GM19043 (cell line): ENCODE results near the gene SCN4A.

Source experiments
- ATAC-seq: cut with Tn5 transposase; IDR thresholded peaks from one replicate; pipeline ENCODE4 v1.9.1; 2021; ENCODE audit warnings: low read depth; ENCODE audit not compliant: unreplicated experiment

SCN4A gene

DNA sequence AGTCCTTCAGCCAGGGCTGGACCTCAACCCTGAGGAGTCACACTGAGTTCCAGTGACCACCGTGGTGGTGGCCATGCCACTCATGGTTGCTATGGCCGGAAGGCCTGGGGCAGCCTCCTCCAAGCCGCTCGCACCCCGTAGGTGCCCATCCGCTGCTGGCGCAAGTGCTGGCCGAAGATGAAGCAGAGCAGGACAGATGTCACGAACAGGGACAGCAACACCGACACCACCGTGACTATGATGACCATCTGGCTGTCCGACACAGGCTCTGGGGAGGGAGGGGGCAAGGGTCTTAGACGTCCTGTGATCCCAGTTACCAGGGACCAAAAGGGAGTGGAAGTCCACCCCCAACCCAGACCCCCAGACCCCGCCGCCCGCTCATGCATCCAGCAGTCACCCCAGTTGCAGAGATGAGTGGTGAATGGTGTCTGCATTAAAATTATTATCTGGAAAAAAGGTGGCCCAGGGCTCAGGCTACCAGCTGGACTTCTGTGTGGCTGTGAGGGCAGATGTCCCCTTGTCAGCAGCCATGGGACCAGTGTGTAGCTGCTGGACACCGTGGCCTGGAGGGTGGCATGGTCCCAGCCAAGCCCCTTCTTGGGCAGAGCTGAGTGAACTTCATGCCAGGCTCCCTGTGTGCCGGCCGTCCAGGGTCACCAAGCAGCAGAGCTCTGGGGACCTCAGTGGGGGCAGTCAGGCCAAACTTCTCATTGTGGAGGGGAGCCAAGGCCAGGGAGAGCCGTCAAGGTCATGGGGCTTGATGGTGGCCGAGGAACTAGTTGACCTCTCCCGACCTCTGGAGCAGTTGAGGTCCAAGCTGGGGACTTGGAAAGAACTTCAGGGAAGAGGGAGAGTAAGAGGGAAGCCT is 30.2 kb upstream of the SCN4A start:
- ATAC-seq, result no peak

DNA sequence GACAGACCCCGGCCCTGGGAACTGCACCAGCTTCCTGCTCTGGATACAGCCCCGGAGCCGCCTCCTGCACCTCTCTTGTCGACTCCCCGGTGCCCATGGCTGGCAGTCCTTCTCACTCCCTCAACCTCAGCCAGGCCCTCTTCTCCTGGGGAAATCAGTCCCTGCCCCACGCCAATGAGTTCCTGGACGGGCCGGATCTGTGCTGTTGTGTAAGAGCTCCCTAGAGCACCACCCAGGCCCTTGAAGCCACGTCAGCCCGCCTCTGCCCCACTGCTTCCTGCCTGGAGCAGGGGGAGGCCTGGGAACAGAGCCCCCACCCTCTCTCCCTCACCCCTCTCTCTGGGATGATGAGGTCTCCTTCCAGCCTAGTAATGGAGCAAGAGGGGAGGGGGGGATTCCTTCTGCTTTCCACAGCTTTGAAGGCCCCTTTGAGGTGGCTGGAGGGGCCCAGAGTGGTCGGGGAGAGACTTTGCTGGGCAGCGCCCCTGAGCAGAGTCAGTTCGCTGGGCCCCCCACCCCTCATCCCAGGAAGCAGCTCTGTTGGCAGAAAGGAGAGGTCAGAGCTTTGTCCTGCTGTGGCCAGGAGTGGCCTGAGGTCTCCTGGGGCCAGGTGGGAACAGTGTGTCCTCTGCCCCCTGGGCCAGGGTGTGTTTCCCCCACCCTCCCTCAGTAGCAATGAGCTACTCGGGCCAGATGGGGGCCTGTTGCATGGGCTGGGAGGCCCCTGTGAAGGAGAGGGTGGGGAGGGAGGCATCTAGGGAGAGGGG is 29.2 kb upstream of the SCN4A start:
- ATAC-seq, result no peak

DNA sequence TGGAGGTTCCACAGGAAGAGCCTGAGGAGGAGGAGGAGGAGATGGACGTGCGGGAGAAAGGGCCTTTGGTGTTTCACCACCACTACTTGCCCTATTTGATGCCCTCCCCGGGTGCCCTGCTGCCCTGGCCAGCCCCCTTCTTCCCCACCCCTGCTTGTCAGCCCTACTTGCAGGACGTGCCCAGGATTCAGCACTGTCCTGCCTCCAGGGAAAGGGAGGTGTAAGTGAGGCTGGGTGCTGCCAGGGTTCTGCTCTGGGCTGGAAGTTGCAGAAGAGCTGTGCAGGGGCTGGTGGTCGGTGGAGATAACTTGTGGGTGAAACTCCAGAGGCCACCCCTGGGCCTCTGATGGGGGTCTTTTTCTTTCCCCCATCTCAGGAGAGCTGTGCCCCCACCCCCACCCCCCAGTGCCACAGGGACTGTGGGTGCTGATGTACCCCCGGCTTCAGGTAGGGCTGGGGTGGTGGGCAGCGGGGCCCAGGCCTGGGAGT is 28.4 kb upstream of the SCN4A start:
- no peak for ATAC-seq

DNA sequence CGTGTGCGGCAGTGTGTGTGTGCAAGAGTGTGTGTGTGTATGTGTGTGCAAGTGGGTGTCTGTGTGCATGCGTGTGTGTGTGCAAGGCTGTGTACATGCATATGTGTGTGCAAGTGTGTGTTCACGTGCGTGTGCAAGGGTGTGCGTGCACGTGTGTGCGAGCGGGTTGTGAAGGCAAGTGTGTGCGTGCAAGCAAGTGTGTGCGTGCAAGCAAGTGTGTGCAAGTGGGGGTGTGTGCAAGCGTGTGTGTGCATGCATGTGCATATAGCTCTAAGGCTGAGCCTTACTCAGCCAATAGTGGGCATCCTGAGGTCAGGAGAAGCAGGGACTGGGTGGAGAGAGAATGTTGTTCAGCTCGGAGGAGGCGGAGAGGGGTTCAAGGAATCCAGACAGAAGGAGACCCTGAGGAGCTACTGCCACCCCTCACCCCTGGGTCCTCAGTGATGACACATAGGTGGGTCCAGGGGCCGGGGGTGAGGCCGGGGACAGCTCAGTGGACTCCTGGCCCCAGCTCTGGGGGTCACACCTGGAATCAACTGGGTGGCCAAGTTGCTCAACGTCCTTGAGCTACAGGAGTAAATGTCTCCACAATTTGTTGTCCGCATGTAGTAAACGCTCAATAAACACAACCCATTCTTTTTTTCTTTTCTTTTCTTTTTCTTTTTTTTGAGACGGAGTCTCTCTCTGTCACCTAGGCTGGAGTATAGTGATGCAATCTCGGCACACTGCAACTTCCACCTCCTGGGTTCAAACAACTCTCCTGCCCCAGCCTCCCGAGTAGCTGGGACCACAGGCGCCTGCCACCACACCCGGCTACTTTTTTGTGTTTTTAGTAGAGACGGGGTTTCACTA is 27.2 kb upstream of the SCN4A start:
- ATAC-seq, result no peak

DNA sequence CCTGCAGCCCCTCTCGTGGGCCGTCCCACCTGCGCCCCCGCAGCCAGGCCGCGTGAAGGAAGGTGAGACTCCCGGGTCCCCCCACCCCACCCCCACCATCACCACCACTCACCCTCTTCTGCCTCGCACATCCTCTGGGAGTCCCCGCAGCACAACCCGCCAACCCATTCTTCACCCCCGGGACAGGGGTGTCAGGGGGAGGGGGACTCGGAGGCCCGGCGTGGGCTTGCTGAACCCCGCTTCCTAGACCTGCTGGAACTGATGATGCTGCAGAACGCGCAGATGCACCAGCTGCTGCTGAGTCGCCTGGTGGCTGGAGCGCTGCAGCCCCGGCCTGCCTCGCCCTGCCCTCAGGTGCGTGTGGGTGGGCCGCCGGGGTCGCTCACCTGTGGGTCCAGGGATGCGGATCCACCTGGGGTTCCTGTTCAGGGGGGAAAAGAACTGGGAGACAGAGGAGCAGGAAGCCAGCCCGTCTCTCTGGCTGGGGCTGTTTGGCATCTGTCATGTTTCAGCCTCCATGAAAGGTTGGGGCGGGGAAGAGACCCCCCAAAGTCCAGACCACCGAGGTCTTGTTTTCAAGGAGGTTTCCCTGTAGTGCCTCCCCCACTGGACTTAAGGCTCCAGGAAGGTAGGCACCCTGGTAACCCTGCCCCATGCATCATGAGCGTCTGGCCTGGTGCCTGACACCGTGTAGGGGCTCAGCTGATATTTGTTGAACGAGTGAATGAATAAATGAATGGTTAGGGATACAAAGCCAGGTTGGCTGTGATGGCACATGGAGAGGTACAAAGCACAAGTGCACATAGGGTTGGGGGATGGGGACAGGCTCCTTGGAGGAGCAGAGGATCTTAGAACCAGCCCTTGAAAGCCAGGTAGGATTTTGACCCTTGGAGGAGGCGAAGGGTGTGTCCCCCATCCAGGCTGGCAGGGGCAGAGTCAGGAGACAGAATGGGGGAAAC is 26.3 kb upstream of the SCN4A start:
- ATAC-seq, result no peak

DNA sequence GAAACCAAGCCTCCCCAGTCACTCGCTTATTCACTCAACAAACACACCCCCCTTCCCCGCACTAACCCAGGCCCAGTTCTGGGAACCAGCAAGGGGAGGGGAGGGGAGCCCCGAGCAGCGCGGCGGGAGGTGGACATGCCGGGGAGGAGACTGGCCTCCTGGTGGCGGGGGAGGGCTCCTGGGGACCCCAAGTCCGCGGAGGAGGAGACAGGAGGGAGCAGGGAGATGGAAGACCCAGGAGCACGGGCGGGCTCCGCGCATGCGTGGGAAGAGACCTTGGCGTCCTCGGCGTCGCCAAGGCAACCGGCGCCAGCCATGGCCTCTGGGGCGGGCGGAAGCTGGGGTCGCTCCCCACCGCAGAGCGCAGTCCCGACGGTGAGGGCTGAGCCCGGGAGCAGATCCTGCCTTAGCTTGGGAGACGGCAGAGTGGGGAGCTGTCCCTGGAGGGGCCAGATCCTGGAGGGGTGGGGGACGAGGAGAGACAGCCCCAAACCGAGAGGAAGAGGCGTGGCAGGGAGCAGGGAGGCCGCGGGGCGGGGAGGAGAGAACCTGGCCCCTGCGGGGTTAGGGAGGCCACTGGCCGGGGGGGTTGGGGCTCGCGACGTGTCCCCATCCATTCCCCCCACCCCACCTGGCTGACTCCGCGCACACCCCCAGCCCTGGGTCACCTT is 25.5 kb upstream of the SCN4A start, which contains the start of gene PRR29:
PRR29 (plus strand) TSS at position 302 of the 671 bp plus-strand sequence; CDS start at position 316, 14 bp downstream.
- ATAC-seq, result no peak

DNA sequence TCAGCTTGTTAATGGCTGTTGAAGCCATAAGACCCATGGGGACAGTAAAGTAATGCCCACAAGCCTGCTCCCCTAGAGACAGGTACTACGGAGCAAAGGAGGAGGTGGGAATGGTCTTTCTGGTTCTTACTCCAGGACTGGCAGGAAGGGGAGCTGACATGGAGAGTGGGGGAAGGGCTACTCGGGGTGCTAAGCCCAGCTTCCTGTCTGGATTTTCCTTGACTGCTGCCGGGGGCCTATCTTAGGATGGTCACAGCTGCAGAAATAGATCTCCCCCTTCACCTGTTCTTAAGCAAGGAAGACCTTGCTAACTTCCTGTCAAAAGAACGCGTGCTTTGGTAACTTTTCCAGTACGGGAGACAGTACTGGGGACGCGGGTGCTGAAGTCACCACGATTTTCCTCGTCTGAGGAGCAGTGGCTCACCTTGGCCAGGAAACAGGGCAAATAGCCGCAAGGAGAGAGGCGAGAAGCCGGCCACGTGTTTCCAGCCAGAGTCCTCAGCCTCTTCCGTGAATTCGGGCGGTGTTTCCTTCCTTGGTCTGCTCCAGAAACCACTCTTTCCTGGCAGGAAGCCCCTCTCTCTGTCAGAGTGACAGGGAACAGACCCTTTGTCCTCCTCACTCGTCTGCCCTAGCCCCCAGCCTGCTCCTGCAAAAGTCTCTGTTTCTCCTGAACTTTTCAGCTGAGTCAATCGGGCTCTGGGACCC is 24.8 kb upstream of the SCN4A start:
- no peak for ATAC-seq

DNA sequence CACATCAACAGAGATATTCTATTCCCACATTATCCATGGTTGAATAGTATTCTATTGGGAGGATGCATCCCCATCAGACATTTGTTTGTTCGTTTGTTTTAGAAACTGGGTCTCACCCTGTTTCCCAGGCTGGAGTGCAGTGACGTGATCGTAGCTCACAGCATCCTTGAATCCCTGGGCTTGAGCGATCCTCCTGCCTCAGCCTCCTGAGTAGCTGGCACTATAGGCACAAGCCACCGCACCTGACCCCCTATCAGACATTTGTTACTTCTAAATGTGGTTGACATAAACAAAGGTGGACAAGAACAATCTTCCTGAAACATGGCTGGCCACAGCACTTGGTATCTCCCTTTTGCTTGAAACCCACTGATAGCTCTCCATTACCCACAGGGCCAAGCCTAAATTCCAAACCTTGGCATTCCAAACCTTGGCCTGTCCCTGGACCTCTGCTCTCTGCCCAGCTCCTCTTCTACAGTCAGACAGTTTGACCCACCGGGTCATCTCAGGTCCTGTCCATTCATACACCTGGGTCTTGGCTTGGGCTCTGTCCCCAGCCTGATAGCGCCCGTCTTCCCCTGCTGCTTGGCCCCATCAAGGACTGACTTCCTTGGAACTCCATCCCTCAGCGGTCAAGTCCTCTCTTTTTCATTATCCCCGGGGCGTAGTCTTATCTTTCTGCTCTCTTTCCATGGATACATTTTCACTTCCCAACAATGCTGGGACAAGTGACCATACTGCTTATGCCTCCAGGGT is 23.9 kb upstream of the SCN4A start:
- no peak for ATAC-seq

DNA sequence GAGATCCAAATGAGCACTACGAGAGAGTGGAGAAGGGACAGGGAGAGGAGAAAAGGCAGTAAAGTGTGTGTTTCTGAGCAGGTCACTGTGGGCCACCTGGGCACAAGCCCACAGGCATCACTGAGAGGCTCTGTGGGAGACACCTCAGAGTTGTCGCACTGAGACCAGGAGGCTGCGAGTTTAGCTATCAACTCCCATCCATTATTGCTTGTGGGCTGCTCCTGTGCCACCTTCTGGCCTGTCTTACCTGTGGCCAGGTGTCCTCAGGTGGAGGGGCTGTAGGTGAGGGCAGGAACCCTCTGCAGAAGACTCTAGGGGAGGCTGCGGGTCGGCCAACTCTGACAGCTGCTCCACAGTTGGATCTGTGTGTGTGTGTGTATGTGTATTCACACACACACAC is 22.9 kb upstream of the SCN4A start:
- ATAC-seq, result no peak

DNA sequence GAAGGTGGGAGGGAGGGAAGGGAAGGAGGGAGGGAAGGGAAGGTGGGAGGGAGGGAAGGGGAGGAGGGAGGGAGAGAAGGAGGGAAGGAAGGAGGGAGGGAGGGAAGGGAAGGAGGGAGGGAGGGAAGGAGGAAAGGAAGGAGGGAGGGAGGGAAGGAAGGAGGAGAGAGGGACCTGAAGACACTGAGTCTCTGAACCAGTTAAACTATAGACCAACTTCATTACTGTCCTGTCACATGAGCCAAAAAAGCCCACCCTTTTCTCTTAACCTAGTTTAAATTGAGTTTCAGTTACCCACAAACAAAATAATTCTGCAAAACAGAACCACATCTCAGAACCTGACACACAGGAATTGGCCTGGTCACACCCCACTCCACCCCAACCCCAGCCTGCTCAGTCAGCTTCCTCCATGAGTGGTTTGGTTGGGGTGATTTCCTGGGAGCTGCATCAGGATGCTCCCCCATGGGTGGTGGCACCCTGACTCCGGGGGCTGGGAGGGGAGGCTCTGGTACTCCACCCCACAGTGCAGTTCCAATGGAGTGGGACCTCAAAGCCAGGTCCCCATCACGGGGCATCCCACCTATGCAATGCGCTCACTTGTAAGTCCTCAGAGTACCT is 20.8 kb upstream of the SCN4A start:
- ATAC-seq, result no peak

DNA sequence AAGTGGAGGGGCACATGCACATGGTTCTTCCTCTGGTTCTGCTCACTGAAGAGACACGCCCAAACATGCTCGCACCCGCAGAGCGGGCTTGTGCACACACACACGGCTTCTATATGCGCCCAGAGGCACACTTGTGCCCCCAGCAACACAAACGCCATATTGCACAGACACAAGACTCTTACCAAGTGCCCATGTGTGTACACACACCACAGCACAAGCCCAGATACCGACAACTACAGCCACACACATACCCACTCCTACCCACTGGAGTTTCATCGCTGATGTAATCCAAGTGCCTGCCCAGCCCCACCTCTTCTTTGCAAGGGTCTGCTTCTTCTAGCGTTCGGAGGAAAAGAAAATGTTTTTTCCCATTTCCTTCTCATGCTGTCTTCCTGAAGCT is 18.9 kb upstream of the SCN4A start:
- no peak for ATAC-seq

DNA sequence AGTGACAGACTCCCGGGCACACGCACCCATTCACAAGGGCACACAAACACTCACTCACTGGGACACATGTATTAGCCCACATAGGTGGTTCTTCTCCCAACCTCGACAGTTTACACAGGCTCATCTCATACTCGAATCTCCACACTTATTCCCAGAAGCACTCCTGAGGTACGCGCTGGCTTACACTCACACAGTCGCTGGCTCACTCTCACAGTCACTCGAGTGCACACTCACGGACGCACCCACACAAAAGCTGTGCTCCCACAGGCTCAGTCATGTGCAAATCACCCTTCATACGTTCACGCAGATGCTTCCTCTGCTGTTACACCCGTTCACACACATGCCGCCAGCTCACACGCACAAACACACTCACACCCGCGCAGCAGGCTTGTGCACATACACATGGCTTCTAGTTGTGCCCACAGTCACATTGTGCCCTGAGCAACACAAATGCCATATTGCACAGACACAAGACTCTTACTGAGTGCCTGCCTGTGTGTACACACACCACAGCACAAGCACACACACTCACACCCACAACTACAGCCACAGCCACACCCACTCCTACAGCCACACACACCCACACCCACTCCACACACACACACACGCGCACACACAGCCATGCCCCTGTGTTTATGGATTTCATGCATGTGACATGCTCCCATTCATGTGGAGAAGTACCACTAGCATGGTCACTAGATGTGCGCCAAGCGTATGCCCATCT is 17.1 kb upstream of the SCN4A start:
- no peak for ATAC-seq

DNA sequence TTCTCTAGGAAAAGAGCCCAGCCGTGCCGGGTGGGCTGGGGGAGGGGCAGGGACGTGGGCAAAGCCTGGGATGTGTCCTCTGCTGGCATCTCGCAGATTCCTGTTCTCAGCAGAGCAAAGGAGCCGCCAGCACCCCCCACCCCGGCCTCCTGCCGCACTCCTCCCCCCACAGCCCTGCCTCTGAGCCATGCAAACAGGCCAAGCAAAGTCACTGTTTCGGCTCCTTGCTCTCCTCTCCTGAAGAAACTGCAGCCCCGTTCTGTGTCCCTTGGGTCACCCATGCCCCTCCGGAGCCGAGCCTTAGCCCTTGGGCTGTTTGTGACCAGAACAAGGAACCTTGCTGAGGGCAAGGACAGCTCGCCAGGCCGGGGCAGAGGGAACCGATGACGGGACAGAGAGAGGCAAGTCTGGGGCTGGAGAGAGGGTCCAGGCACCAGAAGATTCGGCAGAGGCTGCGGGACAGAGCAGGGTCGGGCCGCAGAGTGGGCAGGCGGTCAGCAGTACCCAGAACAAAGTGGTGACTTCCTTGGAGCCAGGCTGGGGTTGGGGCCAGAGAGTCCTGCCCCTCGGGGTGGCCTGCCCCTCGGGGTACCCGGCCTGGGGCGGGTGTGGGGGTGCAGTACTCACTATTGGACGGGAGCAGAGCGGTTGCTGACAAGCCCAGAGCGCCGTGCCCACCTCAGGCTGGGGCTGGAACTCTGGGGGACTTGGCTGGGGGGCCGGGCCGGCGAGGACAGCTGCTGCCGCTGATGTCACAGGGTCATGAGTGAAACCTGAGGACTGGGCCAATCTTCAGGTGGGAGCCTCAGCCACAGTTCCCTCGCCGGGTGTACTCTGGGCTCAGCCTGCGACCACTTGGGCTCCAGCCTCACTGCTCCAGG is 16.3 kb upstream of the SCN4A start:
- no peak for ATAC-seq

DNA sequence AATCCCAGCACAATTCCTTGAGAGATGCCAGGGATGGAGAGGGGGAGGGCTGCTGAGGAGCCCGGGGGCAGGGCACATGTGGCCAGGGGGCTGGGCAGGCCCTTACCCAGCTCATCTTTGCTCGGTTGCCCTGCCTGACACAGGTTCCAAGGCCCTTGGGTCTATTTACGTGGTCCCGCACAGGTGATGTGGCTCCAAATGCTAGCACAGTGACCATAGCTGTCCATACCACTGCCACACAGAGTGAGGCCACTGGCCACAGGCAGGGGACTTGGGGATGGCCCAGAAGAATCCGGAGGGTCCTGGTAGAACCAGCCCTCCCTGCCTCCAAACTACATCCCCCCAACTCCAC is 15.4 kb upstream of the SCN4A start:
- ATAC-seq, result no peak

DNA sequence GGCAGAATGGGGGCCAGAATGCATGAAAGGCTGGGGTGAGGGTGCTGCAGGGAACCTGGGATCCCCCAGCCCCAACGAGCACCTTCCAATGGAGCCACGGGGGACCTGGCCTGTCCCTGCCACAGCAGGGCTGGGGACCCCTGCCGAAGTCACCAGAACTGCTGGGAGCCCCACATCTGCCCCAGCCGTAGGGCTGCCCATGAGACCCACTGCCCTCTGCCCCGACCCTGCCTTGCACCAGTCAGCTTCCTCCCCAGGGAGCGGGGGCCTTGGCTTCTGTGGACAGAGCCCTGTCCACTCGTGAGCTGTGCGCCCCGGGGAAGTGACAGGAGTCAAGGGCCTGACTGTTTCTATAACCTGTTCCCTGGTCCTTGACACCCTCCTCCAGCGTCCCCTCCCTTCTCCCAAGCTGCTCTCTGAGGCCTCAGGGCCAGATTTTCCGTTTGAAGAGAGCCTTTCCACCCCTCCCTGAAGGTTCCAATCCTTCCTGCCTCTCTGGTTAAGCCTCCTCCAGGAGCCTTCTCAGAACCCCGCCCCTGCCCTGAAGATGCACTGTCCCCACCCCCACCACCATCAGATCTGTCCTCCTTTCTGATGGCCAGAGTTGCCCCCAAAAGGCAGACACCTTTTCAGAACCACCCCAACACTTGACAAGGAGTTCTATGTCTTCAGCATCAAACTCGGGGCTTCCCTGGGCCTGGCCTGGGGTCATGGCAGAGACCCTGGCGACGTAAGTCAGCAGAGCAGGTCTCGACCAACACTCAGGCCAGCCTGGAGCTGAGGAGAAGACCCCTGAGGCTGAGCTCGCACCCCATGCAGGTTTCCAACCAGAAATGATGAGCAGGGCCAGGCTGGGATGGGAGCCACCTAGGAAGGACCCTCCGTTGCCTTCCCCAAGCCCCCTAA is 14.8 kb upstream of the SCN4A start:
- no peak for ATAC-seq
